GM03348 (cell line): Measurements from ENCODE around the gene ZDHHC9.

Source experiments
- DNase-seq: peaks from one replicate; pipeline ENCODE4 v3.0.0; 2012; ENCODE audit warnings: low spot score

ZDHHC9 gene

DNA sequence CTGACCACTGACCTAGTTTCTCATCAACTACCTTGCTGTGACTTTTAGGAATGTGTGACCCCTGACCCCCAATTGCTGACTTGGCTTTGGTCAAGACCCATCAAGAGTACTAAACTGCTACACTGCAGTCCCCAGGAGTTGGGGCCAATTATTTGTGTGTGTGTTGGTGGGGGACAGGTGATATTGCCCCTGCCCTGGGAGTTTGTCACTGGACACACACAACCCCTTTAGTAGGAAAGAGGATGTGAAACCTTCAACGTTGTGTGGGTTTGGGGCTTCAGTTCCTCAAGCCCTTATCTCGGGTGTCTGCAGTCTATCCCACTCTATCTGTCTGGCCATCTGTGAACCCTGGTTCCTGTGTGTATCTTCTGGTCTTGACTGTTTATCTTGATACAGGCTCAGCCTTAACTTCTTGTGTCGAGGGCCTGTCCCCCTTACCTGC, 57.5 kb downstream of the ZDHHC9 start:
- DNase-seq: no peak

DNA sequence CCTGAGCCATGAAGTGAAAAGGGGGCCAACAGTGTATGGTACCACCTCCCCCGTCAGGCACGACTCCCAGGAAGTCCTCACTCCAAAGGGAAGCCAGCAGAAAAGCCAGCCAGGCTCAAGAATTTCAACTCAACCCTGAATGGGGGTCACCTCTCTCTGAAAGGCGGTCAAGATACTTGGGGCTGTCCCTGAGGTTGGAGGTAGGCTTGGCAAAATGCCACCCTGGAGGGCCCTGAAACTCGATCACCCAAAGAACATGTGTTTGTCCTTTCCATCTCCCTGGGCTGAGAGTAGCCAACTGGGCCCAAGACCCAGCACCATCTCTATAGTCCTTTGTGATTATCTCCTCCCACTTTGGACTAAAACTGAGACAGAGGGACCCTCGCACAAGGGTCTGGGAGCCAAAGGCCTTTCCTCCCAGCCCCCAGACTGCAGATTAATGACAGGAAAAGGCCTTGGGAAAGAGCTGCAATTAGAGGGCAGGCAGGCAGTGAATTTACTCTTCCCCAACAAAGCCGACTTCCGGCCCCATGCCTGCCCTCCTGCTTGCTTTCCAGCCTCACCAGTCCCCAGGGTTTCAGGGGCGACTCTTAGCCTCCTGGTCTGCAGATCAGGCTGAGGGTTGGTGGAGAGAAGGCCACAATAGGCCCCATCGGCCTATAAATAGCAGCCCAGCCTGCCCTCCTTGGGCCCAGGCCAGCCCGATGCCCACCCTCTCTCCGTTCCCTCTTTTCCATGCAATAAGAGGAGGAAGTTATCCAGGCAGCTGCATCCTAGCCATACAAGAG, 58.3 kb downstream of the ZDHHC9 start:
- DNase-seq: no peak

DNA sequence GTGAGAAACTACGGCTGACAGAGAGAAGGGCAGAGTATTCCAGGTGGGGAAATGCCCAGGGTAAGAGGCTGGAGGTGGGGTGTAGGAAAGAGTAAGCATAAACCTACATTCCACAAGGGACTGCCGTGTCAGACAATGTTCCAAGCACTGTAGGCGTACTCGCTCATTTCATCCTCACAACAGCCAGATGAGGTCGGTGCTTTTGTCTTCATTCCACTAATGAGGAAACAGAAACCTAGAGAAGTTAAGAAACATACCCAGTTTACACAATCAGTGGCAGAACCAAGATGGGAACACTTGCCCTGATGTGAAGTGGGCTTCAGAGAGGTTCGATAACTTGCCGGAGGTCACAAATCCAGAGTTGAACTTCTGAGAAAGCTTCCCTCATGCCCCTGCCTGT, 59.3 kb downstream of the ZDHHC9 start:
- DNase-seq: no peak

DNA sequence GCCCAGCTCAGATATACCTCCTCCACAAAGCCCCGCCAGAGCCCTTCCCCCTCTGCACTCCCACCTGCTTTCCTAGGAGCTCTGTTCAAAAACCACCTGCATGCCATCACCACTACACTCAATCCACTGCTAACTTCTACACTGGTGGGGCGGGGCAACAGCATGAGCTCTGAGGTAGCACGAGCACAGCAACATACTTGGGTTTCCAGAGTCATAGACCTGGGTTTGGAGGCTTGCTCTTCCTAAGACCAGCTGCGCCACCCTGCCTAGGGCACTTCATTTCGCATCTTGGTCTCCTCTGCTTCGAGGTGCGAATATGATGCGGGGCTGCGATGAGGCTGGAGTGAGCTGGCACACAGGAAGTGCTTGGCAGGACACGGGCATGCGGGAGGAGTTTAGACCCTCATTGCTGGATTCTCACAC, 60.4 kb downstream of the ZDHHC9 start:
- no peak for DNase-seq

DNA sequence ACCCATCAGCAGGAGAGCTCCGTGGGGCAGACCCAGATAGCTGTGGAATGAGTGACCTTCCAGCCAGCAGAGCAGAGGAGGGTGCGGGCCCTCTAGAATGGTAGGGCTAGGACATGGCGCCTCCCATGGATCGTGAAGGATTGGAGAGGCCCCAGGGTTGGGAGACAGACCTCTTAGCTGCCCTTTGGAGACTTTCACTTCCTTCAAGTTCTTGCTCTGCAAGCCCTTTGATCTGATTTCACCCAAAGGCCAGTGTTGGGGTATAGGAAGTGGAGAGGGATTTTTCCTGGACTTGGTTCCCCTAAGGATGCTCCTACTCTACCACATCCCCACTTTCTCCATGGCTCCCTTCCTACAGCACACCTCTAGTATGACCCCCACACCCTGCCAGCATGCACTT, 61.0 kb downstream of the ZDHHC9 start:
- DNase-seq: no peak

DNA sequence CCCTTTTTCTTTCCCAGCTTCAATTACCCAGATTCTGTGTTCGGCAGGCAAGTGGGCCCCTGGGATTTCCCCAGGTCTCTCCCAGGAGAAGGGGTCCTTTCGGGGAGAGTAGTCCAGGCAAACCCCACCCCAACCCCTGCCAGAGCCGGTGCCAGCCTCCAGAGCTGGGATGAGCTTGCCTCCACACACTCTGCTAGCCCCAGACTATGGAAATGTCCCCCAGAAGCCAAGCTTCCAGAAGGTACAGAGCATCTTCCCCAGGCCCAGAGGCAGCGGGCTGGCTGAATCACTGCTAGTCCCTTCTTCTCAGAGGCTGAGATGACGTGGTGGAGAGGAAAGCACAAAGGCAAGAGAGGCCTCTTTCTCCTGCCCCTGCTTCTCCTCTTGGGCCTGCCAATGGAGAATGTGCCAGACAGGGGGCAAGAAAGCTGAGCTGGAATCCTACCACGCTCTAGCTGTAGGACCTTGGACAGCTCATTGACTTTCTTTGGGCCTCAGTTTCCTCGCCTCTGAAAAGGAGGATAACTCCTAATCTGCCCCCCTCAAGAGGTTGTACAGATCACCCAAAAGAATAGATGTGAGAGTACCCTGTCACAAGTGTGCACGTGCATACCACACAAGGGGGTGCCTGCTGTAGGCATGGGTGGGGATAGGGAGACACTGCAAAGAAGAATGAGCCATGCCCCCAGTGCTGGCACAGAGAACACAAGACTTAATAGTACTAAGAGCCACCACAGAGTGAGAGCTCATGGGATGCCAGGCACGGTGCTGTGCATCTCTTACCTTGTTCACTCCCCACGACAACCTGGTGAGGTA, 61.8 kb downstream of the ZDHHC9 start:
- no peak for DNase-seq

DNA sequence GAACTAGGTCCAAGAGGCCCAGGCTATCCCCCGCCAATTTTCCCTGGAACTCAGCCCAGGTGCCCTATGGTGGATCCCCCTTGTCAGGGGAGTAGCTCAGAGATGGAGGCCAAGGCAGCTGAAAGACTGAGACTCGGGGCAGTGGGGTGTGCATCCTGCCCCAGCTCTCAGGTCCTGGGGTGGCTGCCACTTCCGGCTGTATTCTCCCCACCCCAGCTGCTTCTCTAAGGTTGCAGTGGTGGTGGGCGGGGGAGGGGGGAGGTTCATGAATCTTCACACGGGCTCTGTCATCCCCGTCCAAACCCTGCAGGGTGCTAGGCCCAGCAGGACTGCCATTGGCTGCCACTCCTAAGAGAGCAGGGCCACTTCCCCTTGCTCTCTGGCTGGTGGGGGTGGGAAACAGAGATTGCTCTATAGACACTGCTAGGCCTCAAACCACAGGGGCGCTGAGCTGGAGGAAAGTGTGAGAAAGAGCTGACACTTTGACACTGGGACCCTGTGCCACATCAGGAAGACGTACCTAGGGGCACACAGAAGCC, 62.5 kb downstream of the ZDHHC9 start:
- no peak for DNase-seq

DNA sequence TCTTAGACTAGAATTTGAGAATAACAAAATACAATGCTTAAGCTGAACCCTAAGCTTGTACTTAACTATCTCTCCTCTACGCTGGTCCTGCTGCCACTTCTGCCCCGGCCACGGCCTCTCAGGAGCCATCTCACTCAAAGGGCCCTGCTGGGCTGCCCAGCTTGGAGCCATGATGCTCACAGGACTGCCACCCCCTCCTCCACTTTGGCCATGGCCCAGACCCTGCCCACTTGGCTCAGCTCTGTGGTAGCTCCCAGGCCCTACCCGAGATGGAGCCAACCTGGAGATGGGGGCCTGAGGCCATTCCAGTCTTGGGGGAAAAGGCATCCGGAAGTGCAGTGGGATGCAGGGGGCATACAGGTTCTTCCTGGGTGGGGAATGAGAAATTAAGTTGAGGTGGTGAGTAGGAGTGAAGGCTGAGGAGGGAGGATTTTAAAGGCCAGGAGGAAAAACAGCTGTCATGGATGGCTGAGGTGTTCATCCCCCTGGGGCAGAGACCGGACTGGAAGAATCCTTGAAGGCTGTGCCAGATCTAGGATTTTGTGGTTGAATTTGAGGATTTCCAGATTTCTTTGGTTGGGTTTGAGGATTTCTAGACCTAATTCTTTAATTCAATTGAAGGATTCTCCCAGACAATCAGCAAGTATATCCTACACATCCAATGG, 63.1 kb downstream of the ZDHHC9 start:
- DNase-seq: no peak

DNA sequence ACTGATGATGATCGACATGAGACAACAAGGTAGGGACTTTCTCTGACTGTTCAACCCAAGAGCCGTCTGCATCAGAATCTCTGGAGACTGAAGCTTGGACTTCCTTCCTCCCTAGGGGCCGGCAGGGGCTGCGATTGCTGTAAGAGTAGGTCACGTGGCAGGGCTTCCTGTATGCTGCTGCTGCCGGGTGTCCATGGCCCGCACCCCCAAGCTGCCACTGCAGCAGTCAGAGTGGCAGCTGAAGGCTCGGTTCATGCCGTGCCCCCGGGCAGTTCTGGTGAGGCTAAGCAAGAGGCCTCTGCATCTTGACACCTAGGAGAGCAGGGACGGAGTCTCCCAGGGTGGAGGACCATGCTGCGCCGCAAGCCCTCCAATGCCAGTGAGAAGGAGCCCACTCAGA, 63.9 kb downstream of the ZDHHC9 start, which contains the start of gene SASH3:
Gene SASH3 (plus strand): TSS at position 203 of the 400 bp plus-strand sequence. CDS start 149 bp downstream, at position 352.
- DNase-seq: no peak

DNA sequence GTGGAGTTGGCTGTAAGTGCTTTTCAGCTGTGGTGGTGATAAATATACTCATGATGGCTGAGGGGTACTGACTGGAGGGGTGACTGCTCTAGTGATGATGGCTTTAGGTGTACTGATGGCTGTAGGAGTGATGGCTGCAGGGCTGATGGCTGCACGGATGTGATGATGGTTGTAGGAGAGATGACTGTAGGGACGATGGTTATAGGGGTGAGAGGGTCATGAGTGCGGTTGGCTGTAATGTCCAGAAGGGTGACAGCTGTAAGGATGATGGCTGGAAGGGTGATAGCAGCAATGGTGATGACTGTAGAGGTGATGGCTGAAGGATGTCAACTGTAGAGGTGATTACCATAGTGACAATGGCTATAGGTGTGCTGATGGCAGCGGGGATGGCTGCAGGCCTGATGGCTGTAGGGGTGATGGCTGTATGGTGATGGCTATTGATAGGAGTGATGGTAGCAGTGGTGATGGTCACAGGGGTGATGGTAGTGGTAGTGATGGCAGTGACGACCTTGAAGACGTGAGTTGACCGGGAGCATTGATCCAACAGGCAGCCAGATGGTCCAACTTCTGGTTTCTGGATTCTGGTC, 64.5 kb downstream of the ZDHHC9 start:
- no peak for DNase-seq

DNA sequence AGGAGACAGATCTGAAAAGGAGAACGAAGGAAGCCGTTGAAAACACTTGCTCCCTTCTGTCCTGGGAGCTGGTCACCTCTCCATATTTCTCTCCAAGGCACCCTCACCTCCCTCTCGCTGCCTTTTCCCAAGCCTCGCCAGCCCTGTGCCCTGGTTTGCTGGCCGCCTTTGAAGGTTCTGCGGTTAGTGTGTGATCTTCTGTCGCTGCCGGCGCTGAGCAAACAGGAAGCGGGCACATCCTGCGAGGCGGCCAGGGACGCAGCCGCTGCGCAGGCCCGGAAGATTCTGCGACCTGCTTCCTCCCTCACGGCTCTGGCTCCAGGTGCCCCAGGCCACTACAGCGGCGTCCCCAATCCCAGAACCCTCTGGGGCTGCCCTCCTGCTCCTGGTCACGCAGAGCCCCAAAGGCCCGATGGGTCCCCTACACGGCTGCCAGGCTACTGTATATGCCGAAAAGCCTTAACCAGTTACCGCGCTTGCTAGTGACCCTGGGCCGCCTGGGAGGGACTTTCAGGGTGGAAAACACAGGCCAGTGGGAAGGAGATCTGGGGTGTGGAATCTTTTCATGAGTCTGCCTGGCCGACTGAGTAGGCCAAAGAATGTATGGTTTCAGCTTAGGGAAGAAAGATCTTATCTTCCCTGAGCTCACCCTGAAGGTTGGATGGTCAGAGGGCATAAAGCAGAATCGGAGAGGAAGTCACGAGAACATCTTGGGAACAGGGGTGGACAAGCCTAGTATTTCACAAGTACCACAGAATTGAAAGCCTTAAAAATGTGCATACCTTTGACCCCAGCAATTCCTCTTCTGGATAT, 66.3 kb downstream of the ZDHHC9 start:
- no peak for DNase-seq

DNA sequence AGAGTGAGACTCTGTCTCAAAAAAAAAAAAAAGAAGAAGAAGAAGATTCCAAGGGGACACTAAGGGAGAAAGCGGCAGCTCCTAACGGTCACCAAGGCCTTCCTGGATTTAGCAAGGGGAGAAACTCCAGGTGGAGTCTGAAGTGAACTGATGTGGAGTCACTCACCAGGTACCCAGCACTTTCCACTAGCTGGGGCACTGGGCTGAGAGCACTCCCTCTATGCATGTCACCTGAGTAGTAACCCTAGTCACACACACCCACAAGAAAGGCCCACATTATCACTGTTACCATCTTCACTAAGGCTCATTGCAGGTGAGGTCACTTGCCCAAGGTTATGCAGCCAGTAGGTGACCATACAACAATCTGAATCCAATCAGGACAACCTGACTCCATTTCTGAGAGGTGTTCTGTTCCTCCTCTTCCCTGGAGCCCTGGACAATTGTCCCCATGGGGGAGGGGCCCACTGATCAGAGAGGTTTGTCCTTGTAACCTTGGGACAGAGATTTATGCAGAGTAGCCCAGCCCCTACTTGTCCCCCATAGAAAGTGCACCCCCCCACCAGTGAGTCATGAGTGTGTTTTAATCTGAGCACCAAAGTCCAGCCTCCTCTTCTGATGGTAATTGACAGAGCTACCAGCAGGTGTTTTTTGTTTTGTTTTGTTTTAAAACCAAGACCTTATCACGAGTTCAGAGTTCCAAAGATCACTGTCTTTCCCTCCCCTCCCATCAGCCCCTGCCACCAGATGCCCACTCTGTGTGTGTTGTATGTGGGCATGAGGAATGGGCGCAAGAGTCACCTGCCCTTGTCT, 69.8 kb downstream of the ZDHHC9 start:
- no peak for DNase-seq

DNA sequence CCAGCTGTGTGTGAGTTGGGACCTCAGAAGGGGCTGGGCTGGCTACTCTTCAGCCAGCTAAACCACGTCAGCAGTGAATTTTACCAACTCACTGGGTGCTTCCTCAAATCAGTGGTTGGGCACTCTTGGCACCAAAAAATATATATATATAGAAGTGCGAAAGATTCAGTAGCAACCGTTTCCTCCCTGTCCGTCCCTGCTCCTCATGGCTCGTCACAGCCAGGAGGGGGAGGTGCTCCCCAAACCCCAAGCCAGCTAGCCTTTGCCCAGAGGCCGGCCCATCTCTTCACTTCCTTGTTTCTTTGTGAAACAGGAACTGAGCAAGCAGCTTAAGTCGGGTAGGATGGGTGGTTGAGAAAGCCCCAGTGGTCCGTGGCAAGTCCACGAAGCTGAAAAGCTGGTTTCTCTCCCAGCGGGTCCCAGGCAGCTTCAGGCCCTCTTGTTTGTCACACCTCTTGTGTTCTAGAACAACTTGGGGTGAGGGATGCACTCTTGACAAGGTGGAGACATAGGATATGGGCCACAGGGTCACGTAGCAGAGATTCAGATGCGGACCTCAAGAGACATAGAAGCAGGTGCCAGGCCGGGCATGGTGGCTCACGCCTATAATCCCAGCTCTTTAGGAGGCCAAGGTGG, 70.8 kb downstream of the ZDHHC9 start:
- DNase-seq: no peak

DNA sequence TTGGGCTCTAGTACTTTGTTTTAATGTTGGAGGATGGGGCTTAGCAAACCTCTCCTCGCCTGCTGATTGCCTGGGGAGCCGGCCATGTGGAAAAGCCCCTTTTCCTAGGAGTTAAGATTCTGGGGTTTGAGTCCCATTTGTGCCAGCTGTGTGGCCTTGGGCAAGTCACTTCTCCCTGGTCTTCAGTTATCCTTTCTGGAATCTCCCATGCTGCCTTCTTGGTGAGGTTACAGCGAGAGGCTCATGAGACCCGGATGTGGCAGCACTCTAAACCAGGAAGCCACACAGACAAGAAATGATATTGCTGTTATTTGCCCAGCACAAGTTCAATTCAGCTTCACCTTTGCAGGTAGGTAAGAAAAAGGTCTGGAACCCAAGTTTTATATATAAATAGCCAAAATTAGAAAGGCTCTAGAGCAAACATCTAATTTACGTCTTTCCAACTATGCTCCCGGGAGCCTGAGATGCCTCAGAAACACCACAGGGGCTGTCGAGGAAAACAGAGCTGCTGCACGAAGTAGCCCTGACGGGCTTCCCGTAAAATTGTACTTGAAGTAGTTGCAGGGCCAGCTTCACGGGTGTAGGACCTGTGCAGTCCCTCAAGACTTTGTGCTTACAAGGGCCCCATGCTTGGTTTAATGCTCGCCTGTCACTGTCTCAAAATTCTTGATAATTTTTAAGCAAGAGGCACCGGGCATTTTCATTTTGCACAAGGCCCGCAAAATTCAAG, 72.3 kb downstream of the ZDHHC9 start:
- DNase-seq: no peak

DNA sequence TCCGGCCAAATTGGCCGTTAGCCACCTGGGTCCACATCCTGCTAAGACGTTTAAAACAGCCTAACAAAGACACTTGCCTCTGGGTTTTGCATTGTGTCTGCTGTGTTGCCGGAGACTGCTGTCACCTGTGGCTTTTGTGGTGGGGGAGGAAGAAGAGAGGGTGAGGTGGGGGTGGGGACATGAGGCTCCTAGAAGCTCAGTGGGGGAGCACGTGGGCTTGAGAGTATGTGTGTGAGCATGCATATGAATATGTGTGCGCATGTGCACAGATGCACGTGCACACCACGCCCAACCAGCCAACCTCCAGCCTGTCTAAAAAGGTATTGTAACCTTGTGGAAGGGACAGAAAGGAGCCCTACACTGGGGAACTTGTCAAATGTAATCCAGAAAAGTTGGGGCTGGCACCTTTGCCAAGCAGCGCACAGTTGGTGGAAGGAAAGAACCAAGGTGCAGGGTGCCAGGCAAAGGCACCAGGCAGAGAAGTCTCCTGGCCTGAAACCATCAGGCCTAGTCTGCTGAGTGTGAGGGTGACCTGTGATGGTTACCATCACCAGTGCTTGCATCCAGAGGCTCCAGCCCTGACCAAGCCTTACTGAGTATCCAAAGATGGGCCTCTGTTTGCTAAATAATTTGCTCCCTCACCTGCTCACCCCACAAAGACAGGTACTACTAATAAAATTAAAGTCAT, 74.1 kb downstream of the ZDHHC9 start:
- no peak for DNase-seq

DNA sequence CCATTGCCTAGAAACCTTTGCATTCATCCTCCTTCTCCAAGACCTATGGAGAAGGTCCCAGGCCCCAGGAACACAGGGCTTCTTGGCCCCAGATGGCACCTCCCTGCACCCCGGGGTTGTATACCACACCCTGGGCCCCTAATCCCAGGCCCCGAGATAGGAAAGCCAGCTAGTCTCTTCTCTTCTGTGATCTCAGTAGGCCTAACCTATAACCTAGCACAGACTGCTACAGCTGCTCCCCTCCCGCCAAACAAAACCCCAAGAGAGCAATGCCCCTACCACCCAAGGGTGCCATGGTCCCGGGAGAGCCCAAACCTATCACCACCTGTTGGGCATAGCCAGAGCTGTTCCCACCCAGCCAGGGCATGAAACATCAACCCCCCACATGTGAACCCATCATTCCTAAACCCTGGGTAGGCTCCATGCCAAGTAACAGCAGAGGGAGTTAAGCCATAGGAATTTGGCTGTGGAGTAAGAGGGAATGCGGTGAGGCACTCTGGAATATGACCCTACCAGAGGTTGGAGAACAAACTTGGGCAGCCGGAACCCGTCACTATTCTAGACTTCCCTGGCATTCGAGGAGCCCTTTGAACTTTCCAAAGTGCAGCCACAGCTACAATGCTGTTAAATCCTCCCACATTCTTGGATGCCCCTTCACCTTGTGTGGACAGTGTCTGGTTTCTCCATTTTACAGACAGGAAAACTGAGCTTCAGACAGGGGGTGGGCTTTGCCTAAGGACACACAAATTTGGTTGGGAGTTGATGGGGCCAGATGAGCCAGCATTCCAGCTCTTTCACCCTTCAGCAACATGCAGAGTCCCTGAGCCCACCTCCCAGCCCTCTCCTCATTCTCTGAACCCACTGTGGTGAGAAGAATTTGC, 74.9 kb downstream of the ZDHHC9 start:
- no peak for DNase-seq

DNA sequence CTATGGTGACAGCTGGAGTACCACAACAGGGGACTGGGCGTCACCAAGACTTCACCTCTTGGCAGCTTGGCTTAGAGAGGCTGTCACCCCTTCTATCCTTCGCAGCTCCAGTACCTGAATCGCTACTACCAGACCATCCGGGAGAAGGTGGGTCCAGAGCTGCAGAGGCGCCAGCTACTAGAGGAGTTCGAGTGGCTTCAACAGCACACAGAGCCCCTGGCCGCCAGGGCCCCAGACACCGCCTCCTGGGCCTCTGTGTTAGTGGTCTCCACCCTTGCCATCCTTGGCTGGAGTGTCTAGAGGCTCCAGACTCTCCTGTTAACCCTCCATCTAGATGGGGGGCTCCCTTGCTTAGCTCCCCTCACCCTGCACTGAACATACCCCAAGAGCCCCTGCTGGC, 75.5 kb downstream of the ZDHHC9 start:
- DNase-seq: no peak
